ENCODE results near the gene AUTS2. TPM values are rescaled to one million over a fixed set of nuclear protein-coding genes. Genes with fewer than 3 reads are reported as not detected.

AUTS2 gene
- total and polyA plus RNA-seq, 9 of the 15 experiments (the other 6 are each of a cell fraction or from before 2014, with no cell fraction given): 0.58 TPM; not detected in 8

DNA sequence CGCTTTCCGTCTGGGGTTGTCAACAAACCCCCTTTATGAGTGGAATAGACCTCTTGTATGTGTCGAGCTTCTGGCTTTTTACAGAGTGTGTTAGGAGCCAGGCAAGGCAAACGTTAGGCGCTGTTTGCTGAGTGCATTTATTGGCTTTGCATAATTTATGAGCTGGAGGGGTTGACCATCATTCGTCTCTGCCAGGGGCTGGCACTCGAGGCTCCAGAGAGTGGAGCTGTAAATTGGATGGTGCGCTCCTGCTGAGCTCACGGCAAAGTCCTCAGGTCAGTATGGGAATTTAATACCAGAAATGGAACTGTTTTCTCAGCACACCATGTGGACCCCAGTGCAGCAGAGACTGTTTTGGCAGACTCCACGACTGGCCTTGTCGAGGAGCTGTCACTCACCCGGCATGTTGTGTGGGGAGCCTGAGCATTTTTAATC, 834.3 kb downstream of the AUTS2 start:
- no peak for FAIRE-seq

More for the DNA sequence above, 834.3 kb downstream of the AUTS2 start:
- ATAC-seq (no peak), DNase-seq (ENCODE audit: extremely low read depth in 1 of 4, low spot score in 3 of 4) (no peak)
- Histone ChIP-seq H2AFZ (ENCODE audit: low read depth, low read length) (no peak overlapping the region), H3K27me3 (ENCODE audit: control insufficient read depth in 2 of 2, insufficient read depth in 2 of 2, low read length in 2 of 2) (peaks cover 11 to 20% of the 10 kb centered on the region in 2 experiments; a peak in 3 of 5 replicates), H3K9me3 (replicated peaks; ENCODE audit: control insufficient read depth, insufficient read depth, low read depth, low read length) (no peaks in the 10 kb centered on the region), H4K20me1 (replicated peaks; ENCODE audit: control insufficient read depth, insufficient read depth, low read length) (no peaks in the 10 kb centered on the region), H3K36me3 (ENCODE audit: control insufficient read depth, insufficient read depth, low read length) (no peaks in the 10 kb centered on the region), H3K9me1 (ENCODE audit: control insufficient read depth, insufficient read depth, low read length) (no peaks in the 10 kb centered on the region), H3K79me2 (ENCODE audit: control insufficient read depth, insufficient read depth, low read length) (no peaks in the 10 kb centered on the region), H3K4me1 (replicated peaks in 1 of 2; ENCODE audit: control insufficient read depth in 2 of 2, insufficient read depth in 2 of 2, low read length in 2 of 2) (no peaks in the 10 kb centered on the region), H3K4me3 (no peak overlapping the region), H3K4me2 (ENCODE audit: insufficient read depth, low read length) (no peak overlapping the region), H3K27ac (ENCODE audit: extremely low read depth, low read depth, low read length) (no peak overlapping the region), H3K9ac (ENCODE audit: insufficient read depth in 1 of 2, low read depth in 2 of 2, low read length in 2 of 2) (no peak overlapping the region)
- ChIA-PET POLR2A (interaction anchor here (1.2 kb wide), 1 partner anchor 10 kb away, joined by 5 read pairs; no protein-coding TSS in a partner anchor), CTCF (ENCODE audit: low intra/inter-chr PET ratio) (no interaction called here)
- intact Hi-C loops (cut with micrococcal nuclease) (no loop called here), in situ Hi-C loops (cut with MboI) (no loop called here)
- TF ChIP-seq MEF2D (tag; conservative IDR thresholded peaks at IDR 0.05; ENCODE audit: low read depth) (no peak), ZNF76 (CRISPR knock-in tag; IDR thresholded peaks at IDR 0.05; ENCODE audit: borderline replicate concordance) (no peak), RFX7 (CRISPR knock-in tag; IDR thresholded peaks at IDR 0.05) (no peak), NFRKB (IDR thresholded peaks at IDR 0.05; ENCODE audit: low read depth) (no peak)
- TF ChIP-seq, protein P1, sequence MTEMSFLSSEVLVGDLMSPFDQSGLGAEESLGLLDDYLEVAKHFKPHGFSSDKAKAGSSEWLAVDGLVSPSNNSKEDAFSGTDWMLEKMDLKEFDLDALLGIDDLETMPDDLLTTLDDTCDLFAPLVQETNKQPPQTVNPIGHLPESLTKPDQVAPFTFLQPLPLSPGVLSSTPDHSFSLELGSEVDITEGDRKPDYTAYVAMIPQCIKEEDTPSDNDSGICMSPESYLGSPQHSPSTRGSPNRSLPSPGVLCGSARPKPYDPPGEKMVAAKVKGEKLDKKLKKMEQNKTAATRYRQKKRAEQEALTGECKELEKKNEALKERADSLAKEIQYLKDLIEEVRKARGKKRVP (CRISPR knock-in tag; IDR thresholded peaks at IDR 0.05): no peak
- TF ChIP-seq, protein P2, sequence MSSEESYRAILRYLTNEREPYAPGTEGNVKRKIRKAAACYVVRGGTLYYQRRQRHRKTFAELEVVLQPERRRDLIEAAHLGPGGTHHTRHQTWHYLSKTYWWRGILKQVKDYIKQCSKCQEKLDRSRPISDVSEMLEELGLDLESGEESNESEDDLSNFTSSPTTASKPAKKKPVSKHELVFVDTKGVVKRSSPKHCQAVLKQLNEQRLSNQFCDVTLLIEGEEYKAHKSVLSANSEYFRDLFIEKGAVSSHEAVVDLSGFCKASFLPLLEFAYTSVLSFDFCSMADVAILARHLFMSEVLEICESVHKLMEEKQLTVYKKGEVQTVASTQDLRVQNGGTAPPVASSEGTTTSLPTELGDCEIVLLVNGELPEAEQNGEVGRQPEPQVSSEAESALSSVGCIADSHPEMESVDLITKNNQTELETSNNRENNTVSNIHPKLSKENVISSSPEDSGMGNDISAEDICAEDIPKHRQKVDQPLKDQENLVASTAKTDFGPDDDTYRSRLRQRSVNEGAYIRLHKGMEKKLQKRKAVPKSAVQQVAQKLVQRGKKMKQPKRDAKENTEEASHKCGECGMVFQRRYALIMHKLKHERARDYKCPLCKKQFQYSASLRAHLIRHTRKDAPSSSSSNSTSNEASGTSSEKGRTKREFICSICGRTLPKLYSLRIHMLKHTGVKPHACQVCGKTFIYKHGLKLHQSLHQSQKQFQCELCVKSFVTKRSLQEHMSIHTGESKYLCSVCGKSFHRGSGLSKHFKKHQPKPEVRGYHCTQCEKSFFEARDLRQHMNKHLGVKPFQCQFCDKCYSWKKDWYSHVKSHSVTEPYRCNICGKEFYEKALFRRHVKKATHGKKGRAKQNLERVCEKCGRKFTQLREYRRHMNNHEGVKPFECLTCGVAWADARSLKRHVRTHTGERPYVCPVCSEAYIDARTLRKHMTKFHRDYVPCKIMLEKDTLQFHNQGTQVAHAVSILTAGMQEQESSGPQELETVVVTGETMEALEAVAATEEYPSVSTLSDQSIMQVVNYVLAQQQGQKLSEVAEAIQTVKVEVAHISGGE (CRISPR knock-in tag; IDR thresholded peaks at IDR 0.05): no peak
- WGBS (ENCODE audit: insufficient coverage, low coverage, missing lambda C conversion rate): 2% methylated on average over 12 of the region's 12 CpGs
- no TSS peak for BruUV-seq (replicated peaks)
